GM21515 (cell line): ENCODE results near the gene CLCN7.

Source experiments
- ATAC-seq: cut with Tn5 transposase; IDR thresholded peaks from one replicate; pipeline ENCODE4 v1.9.1; 2021; ENCODE audit not compliant: unreplicated experiment

CLCN7 gene

DNA sequence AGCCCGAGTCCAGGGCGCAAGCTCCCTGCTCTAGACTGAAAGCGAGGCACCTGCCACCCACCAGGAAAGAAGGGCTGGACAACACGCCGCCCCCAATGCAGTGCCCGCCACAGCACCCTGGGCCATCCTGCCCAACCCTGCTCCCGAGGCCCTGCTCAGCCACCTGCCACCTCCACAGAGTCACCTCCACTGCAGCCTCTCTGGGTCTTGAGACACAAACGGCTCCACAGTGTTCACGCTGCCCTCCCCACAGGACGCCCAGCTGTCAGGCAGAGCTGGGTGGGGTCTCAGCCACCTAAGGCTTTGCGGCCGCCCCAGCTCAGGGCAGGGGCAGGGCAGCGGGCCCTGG lies 9.3 kb downstream of the CLCN7 start:
- ATAC-seq = no peak

DNA sequence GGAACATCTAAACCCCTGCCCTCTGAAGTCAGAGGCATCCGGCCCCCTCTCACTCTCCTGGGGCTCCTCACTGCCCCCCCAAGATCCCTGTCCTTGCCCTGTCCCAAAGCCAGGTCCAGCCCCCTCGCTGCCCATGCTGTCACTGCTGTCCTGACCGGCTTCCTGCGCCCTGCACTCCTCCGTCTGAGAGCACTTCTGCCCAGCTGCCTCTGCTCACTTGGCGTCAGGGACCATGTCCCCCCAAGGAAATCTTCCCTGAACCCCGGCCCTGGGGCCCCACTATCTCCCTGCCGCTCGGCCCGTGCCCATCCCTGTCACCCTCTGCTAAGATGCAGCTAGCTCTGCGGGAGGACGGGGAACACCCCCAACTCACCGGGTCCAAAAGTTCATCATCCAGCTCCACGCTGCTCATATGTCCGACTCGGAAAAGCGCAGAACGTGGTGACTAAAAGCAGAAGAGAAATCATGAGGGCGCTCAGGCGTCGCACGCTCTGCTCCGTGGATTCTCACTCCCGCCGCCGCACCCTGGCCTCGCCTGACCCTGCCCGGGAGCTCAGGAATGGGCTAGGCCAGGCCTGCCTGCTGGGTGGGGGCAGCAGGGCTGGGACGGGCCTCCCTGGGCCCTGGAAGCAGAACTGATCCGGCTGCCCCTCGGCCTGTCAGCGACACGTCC lies 9.8 kb downstream of the CLCN7 start:
- ATAC-seq = no peak

DNA sequence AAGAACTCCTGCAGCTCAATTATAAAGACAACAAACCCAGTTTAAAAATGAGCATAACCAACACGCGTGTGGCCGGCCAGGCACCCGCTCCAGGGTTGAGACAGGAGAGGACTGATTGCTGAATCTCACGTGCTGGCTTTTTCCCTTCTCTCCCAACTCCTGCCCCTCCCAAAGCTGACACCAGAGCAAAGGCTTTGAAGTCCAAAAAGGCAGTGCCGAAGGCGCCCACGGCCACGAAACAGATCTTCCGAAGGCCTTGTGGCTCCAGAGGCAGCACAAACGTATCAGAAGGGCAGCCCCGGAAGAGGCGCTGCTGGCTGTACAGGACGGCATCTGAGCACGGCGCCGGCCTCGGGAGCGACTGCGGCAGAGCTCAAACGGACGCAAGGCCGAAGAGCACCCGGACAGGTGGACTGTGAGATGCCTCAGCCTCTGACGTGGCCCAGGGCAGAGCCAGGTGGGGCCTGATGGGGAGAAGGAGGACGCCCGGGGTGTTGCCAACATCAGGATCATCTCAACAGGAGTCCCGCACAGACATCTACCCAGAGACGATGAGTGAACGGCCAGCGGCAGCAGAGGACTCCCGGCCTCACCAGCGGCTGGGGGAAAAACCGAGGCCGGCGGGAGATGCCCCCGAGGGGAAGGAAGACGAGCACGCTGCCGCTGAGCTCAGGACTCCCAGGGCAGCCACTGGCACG lies 10.5 kb downstream of the CLCN7 start:
- ATAC-seq = no peak

DNA sequence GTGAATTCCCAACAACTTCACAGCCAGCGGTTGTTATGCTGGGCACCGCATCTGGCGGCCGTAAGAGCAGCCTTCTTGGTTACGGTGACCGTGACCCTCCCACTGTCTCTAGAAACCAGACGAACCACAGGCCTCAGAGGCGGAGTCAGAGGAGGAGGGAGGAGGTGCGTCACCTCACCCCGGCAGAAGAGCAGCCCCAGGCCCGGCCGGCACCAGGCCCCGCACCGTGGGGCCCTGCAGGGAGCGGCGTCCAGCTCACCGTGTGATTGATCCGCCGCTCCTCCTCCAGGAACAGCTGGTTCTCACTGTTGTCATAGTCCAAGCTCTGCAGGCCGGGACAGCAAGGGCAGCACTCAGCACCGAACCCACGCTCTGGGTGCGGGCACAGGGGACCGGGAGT lies 13.7 kb downstream of the CLCN7 start:
- ATAC-seq = no peak

DNA sequence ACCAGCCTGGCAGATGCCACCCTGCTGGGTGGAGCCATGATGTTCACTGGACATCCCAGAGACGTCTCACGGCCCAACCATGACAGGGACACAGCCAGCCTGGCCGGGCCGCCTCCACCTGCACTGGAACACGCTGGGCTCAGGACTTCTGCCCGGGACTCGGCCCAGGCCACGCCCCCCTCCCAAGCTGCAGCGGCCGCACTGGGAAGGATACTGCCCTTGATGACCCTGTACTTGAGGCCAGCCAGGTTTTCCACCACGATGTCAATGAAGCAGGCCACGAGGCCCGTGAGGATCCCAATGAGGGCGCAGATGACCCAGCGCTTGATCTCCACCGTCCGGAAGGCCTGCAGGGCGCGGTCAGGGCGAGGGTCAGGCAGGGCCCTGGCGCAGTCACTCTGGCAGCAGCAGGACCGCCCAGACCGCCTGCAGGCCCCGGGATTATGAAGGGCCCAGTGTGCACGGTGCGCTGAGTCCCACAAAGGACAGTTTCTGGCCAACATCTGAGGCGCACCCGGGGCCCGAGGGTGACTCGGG lies 14.2 kb downstream of the CLCN7 start:
- no peak for ATAC-seq

DNA sequence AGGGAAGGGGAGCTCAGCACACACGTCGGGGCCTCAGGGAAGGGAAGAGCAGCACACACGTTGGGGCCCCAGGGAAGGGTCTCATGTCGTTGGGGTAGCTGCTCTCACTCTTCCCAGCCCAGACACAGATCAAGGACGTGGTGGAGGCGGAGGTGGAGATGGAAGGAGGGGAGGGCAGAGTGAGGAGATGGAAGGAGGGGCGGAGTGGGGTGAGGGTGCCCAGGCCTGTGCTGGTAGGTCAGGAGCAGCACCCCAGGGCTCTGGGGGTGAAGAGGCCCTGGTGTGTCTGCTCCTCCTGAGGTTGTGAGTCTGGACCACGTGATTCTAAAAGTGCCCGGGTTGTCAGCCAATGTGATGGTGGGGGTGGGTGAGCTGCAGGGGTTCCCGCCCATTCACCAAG lies 14.9 kb downstream of the CLCN7 start:
- ATAC-seq = no peak

DNA sequence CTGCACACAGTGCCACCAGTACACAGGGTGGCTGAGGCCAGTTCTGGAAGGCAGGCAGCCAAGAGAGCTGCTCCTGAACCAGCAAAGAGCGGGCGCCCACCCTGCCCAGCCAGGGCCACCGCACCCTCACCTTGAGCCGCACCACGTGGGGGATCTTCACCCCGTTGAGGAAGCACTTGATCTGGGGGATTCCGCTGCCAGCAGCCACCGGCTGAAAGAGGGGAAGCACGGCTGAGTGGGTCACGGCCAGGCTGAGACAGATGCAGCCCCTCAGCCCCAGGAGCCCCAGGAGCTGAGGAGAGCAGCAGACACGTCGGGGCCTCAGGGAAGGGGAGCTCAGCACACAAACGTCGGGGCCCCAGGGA lies 15.9 kb downstream of the CLCN7 start:
- no peak for ATAC-seq

DNA sequence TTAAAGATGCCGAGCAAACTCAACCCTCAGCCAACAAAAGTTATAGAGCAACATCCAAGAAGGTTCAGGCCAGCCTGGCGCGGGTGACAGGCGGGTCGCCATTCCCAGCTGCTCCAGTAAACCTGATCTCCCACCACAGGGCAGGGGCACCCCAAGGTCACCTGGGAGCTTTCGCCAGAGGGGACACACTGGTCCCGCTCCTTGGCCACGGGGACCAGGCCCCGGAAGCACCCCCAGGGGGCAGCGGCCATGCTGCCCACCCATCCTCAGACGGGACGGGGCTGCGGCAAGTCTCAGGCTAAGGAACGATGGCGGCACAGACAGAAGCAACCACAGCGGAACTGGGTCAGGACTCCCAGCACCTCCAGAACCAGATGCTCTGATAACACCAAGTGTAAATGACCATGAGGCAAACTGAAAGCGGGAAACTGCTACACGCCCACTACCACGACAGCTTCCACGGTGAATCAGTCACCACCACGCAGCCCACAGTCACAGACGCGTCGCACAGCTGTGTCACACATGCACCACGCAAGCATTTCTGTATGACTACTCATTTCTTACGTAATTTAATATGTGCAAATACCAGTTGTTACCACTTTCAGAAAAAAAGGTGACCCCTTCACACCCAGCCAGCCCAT lies 16.4 kb downstream of the CLCN7 start:
- ATAC-seq = no peak

DNA sequence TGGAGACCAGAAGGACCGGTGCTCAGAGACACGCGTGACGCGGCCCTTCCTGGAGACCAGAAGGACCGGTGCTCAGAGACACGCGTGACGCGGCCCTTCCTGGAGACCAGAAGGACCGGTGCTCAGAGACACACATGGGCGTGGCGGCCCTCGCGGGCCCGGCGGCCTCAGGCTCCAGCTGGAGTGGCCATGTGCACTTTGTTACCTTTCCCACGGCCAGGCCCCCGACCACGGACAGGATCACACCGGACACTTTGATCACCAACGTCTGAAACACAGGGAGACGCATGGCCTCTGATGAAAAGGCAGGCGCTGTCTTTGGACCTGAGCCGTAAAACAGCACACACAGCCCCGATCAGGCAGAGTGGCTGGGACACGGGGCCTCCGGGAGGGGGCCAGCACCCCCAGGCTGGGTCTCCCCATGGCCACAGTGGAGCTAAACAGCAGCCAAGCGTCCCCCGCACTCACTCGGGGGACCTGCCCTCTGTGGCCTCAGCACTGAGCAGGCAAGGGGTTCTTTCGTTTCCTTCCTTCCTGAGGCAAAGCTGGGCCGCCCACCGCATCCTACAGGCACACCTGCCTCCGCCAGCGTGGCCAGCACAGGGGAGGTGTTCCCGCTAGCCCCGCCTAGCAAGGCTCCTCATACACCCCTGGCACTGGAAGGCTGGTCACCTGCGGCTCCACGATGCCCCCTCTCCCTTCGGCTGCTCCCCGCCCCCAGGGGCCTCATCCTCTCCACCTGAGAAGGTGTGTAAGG lies 17.2 kb downstream of the CLCN7 start:
- ATAC-seq = no peak

DNA sequence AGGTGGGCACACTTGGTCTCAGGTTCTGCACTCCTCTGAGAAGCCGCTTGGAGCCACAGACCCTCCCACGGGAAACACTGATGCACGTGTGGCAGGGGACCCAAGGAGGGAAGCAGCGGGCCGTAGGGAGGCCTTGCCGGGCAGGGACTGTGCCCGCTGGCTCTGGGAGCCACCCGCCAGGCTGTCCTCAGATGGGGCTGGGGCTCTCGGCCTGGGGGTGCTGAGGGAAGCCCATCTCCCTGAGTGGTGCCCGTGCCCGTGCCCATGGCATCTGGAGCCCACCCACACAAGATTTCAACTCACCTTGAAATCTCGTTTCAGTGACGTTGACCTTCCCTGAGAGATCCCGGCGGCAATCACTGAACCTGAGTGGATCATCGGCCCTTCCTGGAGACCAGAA lies 17.9 kb downstream of the CLCN7 start:
- no peak for ATAC-seq

DNA sequence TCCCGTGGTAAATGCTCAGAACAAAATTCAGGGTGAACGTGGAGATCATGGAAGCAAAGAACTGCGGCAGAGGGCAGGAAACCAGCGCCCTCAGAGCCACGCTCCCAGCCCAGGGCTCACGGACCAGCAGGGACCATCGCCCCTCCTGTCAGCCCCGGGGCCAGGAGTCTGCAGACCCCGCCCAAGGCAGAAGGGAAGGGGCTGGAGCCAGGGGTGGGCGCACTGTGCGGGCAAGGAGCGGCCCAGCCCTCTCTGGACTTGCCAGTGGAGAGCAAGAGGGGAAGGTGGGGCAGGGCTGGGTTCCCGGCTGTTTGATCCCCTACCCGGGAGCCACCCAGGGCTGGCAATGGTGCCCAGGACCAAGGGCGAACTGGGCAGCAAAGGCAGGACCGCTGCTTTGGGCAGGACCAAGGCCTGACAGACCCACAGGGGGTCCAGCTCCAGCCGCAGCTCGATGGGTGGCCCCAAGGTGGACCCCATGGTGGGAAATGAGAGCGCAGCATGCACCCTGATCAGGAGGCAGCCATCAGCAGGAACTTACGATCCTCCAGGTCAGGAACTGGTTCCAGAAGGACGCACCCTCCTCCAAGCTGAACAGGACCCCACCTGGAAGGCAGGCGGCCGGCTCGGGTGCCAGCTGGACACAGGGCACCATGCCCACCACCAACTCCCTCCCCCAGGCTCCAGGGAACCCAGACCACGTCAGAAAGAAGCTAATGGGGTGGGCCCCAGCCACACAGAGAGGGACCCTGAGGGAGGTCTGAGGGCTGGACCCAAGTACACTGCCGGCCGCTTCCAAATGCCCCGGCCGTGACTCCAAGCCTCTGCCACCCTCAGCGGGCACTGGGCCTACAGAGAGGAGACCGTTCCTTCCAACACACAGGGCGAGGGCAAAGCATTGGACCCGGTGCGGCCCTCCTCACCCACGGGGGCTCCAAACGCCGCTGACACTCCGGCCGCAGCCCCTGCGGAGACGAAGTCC lies 19.3 kb downstream of the CLCN7 start:
- ATAC-seq = no peak

DNA sequence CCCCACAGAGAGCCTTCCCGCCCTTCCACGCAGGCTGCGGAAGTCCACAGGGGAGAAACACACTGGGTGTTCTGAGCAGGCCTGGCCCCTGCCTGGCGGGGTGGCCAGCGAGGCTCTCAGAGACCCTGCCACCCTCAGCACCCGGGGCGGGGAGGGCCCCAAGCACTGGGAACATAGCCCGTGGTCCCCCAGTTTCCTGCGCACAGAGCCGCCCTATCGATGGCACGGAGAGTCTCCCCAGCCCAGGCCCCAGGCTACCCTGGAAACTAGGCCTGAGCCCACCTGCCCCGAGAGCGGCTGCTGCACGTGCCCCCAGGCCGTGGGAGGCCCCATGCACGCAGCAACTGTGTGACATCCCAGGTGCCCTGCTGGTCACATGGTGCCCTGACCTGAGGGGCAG lies 20.3 kb downstream of the CLCN7 start:
- ATAC-seq = no peak

DNA sequence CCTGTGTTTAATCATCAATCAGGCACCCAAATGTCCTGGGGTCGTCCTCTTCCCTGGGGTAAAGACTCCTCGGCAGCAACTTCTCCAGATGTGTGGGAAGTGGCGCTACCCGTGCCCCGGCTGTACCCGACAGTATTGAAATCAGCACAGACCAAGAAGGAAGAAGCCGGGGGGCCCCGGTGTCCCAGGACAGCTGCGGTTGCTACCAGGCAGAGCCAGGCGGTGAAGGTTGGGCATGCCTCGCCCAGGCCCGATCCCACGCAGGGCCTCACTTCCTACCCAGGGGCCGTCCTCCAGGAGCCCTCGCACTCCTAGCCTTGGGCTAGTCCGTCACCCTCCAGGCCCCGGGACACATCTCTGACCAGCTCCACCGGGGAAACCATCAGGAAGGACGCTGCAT lies 21.5 kb downstream of the CLCN7 start:
- no peak for ATAC-seq

DNA sequence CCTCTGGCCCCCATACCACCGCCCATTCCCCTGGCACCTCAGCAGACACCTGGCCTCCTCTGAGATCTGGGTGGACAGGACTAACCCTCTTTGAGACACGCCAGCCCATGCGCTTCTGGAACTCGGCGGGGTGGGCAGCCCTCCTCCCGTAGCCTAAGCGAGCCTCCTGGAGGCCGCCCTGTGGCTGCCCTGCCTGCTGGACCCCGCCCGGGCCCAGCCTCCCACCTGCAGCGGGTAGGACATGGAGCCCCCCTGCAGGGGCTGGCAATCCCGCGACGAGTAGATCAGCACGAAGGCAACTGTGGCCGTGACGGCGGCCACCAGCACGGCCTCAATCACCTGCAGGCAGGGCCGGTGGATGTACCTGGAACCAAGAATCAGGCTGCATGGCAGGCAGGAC lies 22.3 kb downstream of the CLCN7 start:
- no peak for ATAC-seq

DNA sequence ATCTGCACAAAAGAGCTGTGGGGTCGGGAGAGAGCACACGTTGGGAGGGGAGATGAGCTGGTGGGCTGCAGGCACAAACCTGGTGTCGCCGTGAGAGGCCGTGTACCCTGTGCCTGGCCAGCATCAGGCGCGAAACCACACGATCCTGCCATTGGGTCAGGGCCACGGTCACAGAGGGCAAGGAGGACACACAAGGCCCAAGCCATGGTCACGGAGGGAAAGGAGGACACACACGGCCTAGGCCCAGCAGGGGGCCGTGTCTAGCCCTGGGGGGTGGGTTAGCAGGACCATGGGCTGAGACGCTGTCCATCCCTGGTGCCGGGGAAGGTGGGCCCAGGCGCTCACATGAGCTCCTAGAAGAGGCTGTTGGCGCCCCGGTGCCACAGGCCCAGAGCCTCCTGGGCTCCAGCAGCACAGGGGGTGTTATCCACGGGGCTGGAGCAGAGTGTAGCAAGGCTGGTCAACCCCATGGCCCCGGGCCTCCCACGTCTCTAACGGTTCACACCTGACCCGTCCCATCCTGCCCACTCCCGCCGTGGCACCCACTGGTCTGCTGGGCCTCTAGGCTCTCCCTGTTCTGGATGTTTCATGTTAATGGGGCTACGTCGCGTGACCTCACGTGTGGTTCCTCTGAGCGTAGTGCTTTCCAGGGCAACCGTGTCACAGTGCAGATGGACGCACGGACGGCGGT lies 23.0 kb downstream of the CLCN7 start:
- no peak for ATAC-seq

DNA sequence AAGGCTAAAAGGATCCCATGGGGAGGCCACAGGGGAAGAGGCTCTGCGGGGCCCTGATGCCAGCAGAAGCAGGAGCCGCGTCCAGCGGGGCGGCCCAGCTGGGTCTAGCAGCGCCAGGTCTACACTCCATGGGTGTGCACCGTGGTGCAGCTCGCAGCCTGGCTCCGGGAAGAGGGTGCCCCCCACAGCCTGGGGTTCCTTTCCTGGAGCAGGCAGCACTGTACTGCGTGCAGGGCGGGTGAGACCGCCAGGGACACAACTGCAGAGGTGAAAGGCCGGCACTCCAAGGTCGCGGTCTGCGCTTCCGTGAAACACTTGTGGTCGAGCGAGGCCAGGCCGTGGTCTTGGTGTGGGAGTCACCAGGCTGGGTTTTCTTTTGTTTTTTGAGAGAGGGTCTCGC lies 24.0 kb downstream of the CLCN7 start:
- ATAC-seq = no peak

DNA sequence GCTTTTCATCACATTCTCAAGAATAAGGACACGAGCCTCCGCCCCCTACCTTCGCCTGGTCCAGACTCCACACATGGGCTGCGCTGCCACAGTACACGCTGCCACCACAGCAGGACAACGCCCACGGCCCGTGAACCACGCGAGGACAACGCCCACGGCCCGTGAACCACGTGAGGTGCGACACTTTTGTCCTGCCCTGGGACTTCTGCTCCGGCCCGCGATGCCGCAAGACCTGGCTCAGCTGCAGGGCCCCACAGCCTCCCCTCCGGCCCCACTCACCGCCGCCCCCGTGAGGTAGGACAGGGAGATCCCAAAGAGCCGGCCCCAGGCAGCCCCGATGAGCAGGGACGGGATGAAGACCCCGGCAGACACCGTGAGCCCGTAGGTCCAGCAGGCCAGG lies 24.6 kb downstream of the CLCN7 start:
- no peak for ATAC-seq

DNA sequence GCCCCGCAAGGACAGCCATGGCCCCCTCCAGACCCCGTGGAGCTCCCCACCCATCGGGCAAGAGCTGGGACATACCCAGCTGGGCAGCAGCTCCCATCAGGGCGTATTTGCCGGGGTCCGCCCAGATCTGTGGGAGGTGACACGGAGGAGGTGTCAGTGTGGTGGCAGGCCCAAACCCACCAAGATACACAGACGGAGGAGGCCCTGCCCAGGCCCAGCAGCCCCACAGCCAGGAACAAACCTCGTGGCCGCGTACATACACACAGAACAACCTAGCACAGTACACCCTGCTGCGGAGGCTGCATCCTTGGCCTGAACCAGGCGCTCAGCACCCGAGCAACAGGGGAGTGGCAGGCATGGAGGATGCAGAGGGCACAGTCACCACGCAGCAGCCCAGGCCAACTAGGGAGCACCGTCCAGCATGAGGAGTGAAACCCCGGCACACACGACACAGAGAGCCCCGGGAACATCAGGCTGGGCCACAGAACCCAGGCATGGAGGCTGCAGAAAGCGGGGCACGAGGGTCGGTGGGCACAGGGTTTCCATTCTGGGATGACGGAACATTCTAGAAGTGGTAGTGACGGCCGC lies 25.5 kb downstream of the CLCN7 start:
- ATAC-seq = no peak

DNA sequence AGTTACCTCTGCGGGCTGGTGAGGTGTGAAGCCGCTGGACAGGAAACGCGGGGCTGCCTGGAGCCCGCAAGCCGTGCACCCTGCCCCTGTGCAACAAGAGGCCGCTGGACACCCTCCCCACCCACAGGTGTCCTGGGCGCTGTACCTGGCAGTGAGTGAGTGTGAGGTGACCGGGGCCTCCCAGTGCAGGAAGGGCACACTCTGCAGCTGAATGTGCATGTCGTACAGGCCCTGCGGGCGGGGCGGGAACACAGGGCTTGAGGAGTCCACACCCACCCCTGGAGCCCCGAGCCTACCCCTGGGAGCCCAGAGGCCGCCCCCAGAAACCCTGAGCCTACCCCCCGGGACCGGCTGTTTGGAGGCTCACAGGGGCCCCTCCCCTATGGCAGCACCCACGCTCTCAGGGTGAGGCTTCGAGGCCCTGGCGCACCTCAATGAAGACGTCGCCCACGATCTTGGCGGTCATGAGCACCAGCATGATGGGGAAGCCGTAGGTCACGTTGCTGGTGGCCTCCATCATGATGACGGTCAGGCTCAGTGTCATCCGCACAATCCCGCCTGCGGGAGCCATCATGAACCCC lies 26.2 kb downstream of the CLCN7 start:
- ATAC-seq = no peak
